Cardiac muscle cell (in vitro differentiated cells and primary cell): ENCODE results near the gene NRN1L. TPM values are rescaled to one million over a fixed set of nuclear protein-coding genes. Genes with fewer than 3 reads are reported as not detected.

Source experiments
- DNase-seq, 2 donors: peaks; one replicate each; pipeline versions ENCODE4 v3.0.0 to v3.0.0-alpha.2; 2010 to 2017; ENCODE audit warnings: low read depth in 1 of 2, low spot score in 1 of 2
- H3K27ac ChIP-seq: fragments of 200-600 bp; sonication (generic); 2 replicates; pipeline ENCODE4 v1.5.1; 2016
- H3K27me3 ChIP-seq: fragments of 200-600 bp; sonication (generic); 2 replicates; pipeline ENCODE4 v1.6.0; 2016; ENCODE audit warnings: control low read depth
- H3K36me3 ChIP-seq: fragments of 200-600 bp; sonication (generic); 2 replicates; pipeline ENCODE4 v1.5.1; 2016; ENCODE audit warnings: control low read depth
- H3K4me1 ChIP-seq: fragments of 200-600 bp; sonication (generic); 2 replicates; pipeline ENCODE4 v1.8.1; 2017; ENCODE audit warnings: low read depth, mild to moderate bottlenecking, mixed run types
- H3K4me3 ChIP-seq: fragments of 200-600 bp; sonication (generic); 2 replicates; pipeline ENCODE4 v1.5.1; 2016; ENCODE audit warnings: mild to moderate bottlenecking
- H3K9me3 ChIP-seq: fragments of 200-600 bp; sonication (generic); 2 replicates; pipeline ENCODE4 v1.5.1; 2017; ENCODE audit warnings: low read depth, mild to moderate bottlenecking, control low read depth
- CTCF ChIP-seq: IDR thresholded peaks from 2 replicates; pipeline ENCODE4 v1.5.1; 2012; ENCODE audit warnings: low read depth, mild to moderate bottlenecking, low read length
- polyA plus RNA-seq: library from polyadenylated mRNA; unstranded; fragments of >200 nt; fragmentation: Nextera tagmentation; extraction: Ambion mirVana; gene quantifications from 2 replicates; pipeline ENCODE4 v1.2.1, GENCODE V29; 2016
- total RNA-seq: library from RNA; depleted of rRNA; stranded (reverse); fragments of >200 nt; gene quantifications from 2 replicates; pipeline ENCODE4 v1.2.3, GENCODE V29; 2016

NRN1L gene
- total and polyA plus RNA-seq, 2 experiments from 2014 or later = 0.73 to 4.8 TPM

DNA sequence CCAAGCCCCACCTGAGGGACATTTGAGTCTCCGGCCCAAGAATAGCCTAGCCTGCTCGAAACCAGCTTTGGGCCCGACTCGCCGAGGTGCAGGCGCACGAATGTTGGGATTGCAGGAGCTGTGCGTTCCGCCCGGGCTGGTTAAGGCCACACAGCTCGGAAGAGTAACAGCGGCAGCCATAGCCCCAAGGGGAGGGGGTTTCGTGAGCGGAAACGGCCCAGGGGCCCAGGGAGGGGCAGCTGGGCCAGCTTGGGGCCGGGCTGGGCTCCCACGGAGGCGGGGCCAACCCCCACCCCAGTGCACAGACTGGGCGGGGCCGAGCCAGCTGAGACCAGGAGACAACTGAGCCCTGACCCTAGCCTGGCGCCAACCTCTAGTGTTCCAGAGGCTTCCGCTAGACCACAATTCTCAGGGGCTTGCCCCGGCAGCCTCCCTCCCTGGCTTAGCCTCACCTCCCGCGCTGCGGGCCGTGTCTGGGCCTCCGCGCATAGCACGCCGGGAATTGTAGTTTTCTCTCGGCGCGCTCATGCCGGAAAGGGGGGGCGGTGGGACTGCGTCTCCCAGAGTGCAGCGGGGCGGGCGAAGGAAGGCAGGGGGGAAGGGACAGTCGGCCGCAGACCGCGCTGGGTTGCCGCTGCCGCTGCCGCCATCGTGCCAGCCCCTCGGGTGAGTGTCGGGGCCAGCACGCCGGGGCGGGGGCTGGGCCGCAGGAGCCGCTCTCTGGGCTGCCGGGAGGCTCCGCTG is 38.2 kb upstream of the NRN1L start, which contains the start of gene NUTF2:
Gene NUTF2, plus strand, starts transcription at position 614 of the 744 bp plus-strand sequence. CDS start 18,198 bp downstream, outside the sequence.
- H3K27ac ChIP-seq = peak within 1 kb of the TSS; percentile 96
- peaks cover 33% of the 10 kb centered on the region for H3K4me1 ChIP-seq
- TF ChIP-seq CTCF = no peak
- H3K4me3 ChIP-seq = peak within 1 kb of the TSS; percentile 72
- H3K36me3 ChIP-seq = no peaks in the 10 kb centered on the region
- no peaks in the 10 kb centered on the region for H3K27me3 ChIP-seq
- peak; percentile 97 to 98 for DNase-seq
- no peaks in the 10 kb centered on the region for H3K9me3 ChIP-seq

GRCh38 chr16:67847064-67847861 is 37.4 kb upstream of the NRN1L start, which contains the start of gene CENPT:
CENPT (minus strand) TSS chr16:67847693; CDS start chr16:67833859, 13,834 bp downstream.
- DNase-seq = peak; percentile 35 to 40

GRCh38 chr16:67848118-67848517 is 36.6 kb upstream of the NRN1L start:
- H3K4me1 ChIP-seq = peaks cover 33% of the 10 kb centered on the region
- no peaks in the 10 kb centered on the region for H3K27me3 ChIP-seq
- H3K4me3 ChIP-seq = peak overlapping the region; percentile 72
- no peak for DNase-seq
- no peaks in the 10 kb centered on the region for H3K36me3 ChIP-seq
- H3K9me3 ChIP-seq = no peaks in the 10 kb centered on the region
- no peak for TF ChIP-seq CTCF
- H3K27ac ChIP-seq = peak overlapping the region; percentile 96

More at GRCh38 chr16:67847064-67847861, 37.4 kb upstream of the NRN1L start, which contains the start of gene CENPT:
- peaks cover 33% of the 10 kb centered on the region for H3K4me1 ChIP-seq
- H3K4me3 ChIP-seq = peak within 1 kb of the TSS; percentile 72
- no peaks in the 10 kb centered on the region for H3K36me3 ChIP-seq
- peak within 1 kb of the TSS; percentile 96 for H3K27ac ChIP-seq
- H3K27me3 ChIP-seq = no peaks in the 10 kb centered on the region
- no peaks in the 10 kb centered on the region for H3K9me3 ChIP-seq
- no peak for TF ChIP-seq CTCF

GRCh38 chr16:67853670-67854069 is 31.0 kb upstream of the NRN1L start:
- Histone ChIP-seq H3K27me3 (no peaks in the 10 kb centered on the region), H3K36me3 (no peaks in the 10 kb centered on the region), H3K4me3 (no peak overlapping the region), H3K4me1 (peaks cover 5% of the 10 kb centered on the region), H3K27ac (no peak overlapping the region), H3K9me3 (no peaks in the 10 kb centered on the region)
- no peak for TF ChIP-seq CTCF
- DNase-seq = no peak

DNA sequence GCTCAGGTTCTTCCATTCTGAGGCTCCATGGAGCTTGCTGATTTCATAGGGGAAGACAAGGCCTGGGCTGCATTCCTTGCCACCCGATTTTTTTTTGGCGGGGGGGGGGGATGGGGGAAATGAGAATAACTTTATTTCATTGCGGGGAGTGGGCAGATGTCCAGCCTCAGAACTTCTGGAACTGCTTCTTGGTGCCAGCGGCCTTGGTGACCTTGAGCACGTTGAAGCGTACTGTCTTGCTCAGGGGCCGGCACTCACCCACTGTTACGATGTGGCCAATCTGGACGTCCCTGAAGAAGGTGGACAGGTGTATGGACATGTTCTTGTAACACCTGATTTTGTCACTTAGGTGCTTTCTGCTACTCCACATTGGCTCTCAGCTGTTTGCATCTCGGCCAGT is 28.9 kb upstream of the NRN1L start:
- Histone ChIP-seq H3K27me3 (no peaks in the 10 kb centered on the region), H3K9me3 (no peaks in the 10 kb centered on the region), H3K4me1 (peaks cover 5% of the 10 kb centered on the region), H3K4me3 (no peak overlapping the region), H3K27ac (no peak overlapping the region), H3K36me3 (peaks cover 3% of the 10 kb centered on the region)
- no peak for DNase-seq
- no peak for TF ChIP-seq CTCF
